Kidney (tissue), 14 donors: ENCODE data around the gene HBE1. TPM values are rescaled to one million over a fixed set of nuclear protein-coding genes. Genes with fewer than 3 reads are reported as not detected.

Experiments
- DNase-seq, 5 donors: peaks; one replicate each; pipeline ENCODE4 v3.0.0-alpha.2; 2013 to 2020
- FAIRE-seq: peaks from 2 replicates; lab custom pipeline; 2012; peaks lifted over from hg19 to GRCh38; lab: Jason Lieb, UNC
- H3K27ac ChIP-seq, 2 donors: one replicate each; pipeline ENCODE4 v1.7.0; 2013; ENCODE audit warnings: low read depth in 2 of 2, low read length in 2 of 2, inconsistent platforms in 1 of 2
- H3K27me3 ChIP-seq: one replicate; pipeline ENCODE4 v1.7.1; 2013; ENCODE audit warnings: low read length, inconsistent platforms; ENCODE audit not compliant: control insufficient read depth, insufficient read depth
- H3K36me3 ChIP-seq, 3 donors: one replicate each; pipeline versions ENCODE4 v1.7.0 to v1.7.1; 2013; ENCODE audit warnings: low read length in 3 of 3, control low read depth in 1 of 3, inconsistent platforms in 1 of 3; ENCODE audit not compliant: insufficient read depth in 3 of 3, control insufficient read depth in 2 of 3
- H3K4me1 ChIP-seq, 3 donors: one replicate each; pipeline versions ENCODE4 v1.7.0 to v1.7.1; 2013; ENCODE audit warnings: low read length in 3 of 3, inconsistent platforms in 1 of 3, low read depth in 1 of 3; ENCODE audit not compliant: control insufficient read depth in 2 of 3, insufficient read depth in 2 of 3
- H3K4me3 ChIP-seq, 3 donors: one replicate each; pipeline versions ENCODE4 v1.7.0 to v1.8.1; 2013; ENCODE audit warnings: low read length in 3 of 3, control low read depth in 1 of 3, inconsistent platforms in 1 of 3
- H3K9ac ChIP-seq, 3 donors: one replicate each; pipeline versions ENCODE4 v1.7.0 to v1.7.1; 2013; ENCODE audit warnings: low read length in 3 of 3, control low read depth in 1 of 3, inconsistent platforms in 1 of 3
- H3K9me3 ChIP-seq, 3 donors: one replicate each; pipeline versions ENCODE4 v1.7.0 to v1.7.1; 2013; ENCODE audit warnings: low read length in 3 of 3, control low read depth in 1 of 3, inconsistent platforms in 1 of 3; ENCODE audit not compliant: control insufficient read depth in 2 of 3, insufficient read depth in 1 of 3
- CTCF ChIP-seq: IDR thresholded peaks from 3 replicates; pipeline ENCODE4 v1.5.1; 2012; ENCODE audit warnings: mild to moderate bottlenecking, moderate library complexity, borderline replicate concordance; ENCODE audit not compliant: insufficient read depth; ENCODE audit errors: extremely low read depth
- intact Hi-C: fragments of 100-400 bp; cut with DNase I; formaldehyde crosslinking; loops from one replicate; pipeline ENCODE4 v1.11.1; 2022
- polyA plus RNA-seq: library from polyadenylated mRNA; stranded (reverse); fragments of 350-450 nt; fragmentation: Illumina TruSeq; extraction: RNeasy Lipid Tissue Mini Kit (QIAGEN cat#74804); gene quantifications from one replicate; pipeline ENCODE4 v1.2.3, GENCODE V29; 2014; ENCODE audit warnings: low read depth, low replicate concordance; ENCODE audit not compliant: insufficient read depth
- total RNA-seq: library from RNA; stranded (reverse); fragmentation: NEBNext Ultra II Directional; extraction: Animal tissue kit (Norgen Biotek cat#: 25700); gene quantifications from one replicate; pipeline ENCODE4 v1.2.1, GENCODE V29; 2021
- donor health status: control.
- donor health status: control.
- donor health status: control.
- donor health status: control.
- donor health status: control.
- donor health status: DM: yes; HTN: yes; CAD: no.
- donor health status: Normal renal cell carcinoma (clear cell type).

The HBE1 gene
- total and polyA plus RNA-seq, 2 donors from 2014 or later: not detected

- H3K27me3 ChIP-seq: no peaks in the 10 kb centered on the region
- H3K36me3 ChIP-seq: no peaks in the 10 kb centered on the region
- H3K9me3 ChIP-seq: no peaks in the 10 kb centered on the region
- no peak overlapping the region for H3K9ac ChIP-seq
- H3K4me3 ChIP-seq: no peak overlapping the region
- H3K4me1 ChIP-seq: peaks cover 0 to 6% (median 0%) of the 10 kb centered on the region in 3 donors
- no peak for FAIRE-seq
- no peak for DNase-seq
- intact Hi-C loops: no loop called here
- H3K27ac ChIP-seq: no peak overlapping the region
- no peak for TF ChIP-seq CTCF
Measured at GRCh38 chr11:5235364-5236095, 34.2 kb downstream of the HBE1 start.

GRCh38 chr11:5234381-5234834 lies 35.3 kb downstream of the HBE1 start, which contains the start of gene HBD:
Gene HBD, minus strand, starts transcription at chr11:5234483. Its CDS starts 50 bp downstream, at chr11:5234433.
- no peak for TF ChIP-seq CTCF
- no peaks in the 10 kb centered on the region for H3K9me3 ChIP-seq
- H3K27ac ChIP-seq: no peak within 1 kb of the TSS
- no peak for DNase-seq
- no peaks in the 10 kb centered on the region for H3K27me3 ChIP-seq
- no peak for FAIRE-seq
- no peaks in the 10 kb centered on the region for H3K36me3 ChIP-seq
- no peak within 1 kb of the TSS for H3K9ac ChIP-seq
- intact Hi-C loops: no loop called here
- no peak within 1 kb of the TSS for H3K4me3 ChIP-seq
- H3K4me1 ChIP-seq: peaks cover 0 to 6% (median 0%) of the 10 kb centered on the region in 3 donors

- intact Hi-C loops: no loop called here
- DNase-seq (no peak), FAIRE-seq (no peak)
- H3K9ac ChIP-seq: no peak overlapping the region
- no peak for TF ChIP-seq CTCF
- H3K4me1 ChIP-seq: peaks cover 0 to 6% (median 0%) of the 10 kb centered on the region in 3 donors
- no peak overlapping the region for H3K4me3 ChIP-seq
- H3K36me3 ChIP-seq: no peaks in the 10 kb centered on the region
- no peaks in the 10 kb centered on the region for H3K9me3 ChIP-seq
- H3K27me3 ChIP-seq: no peaks in the 10 kb centered on the region
- no peak overlapping the region for H3K27ac ChIP-seq
Measured at GRCh38 chr11:5233307-5233706, 36.4 kb downstream of the HBE1 start.
